GM23338 (cell line): ENCODE data around the gene SMYD3. TPM values are rescaled to one million over a fixed set of nuclear protein-coding genes. Genes with fewer than 3 reads are reported as not detected.

ENCODE experiments used
- ATAC-seq: fragments of 200-7000 bp; cut with Tn5 transposase; 3 replicates; pipeline ENCODE4 v1.9.1; 2020
- DNase-seq: peaks from one replicate; pipeline ENCODE4 v3.0.0-alpha.2; 2015; ENCODE audit warnings: low spot score
- H2AFZ ChIP-seq: fragments of 200-600 bp; sonication (generic); 2 replicates; pipeline ENCODE4 v1.8.0; 2016; ENCODE audit warnings: antibody characterized with exemption, mild to moderate bottlenecking, moderate library complexity
- H3F3A ChIP-seq: fragments of 200-600 bp; sonication (generic); replicated peaks from 2 replicates; pipeline ENCODE4 v1.8.0; 2017; ENCODE audit warnings: antibody characterized with exemption, mixed run types, low read depth
- H3K27ac ChIP-seq: fragments of 200-600 bp; sonication (generic); 2 replicates; pipeline ENCODE4 v1.6.1; 2016; ENCODE audit warnings: low read depth
- H3K27me3 ChIP-seq: fragments of 200-600 bp; sonication (generic); 2 replicates; pipeline ENCODE4 v1.8.0; 2016; ENCODE audit warnings: mild to moderate bottlenecking, mixed run types, moderate library complexity; ENCODE audit not compliant: insufficient read depth
- H3K36me3 ChIP-seq: fragments of 200-600 bp; sonication (generic); 2 replicates; pipeline ENCODE4 v1.8.0; 2016; ENCODE audit warnings: mild to moderate bottlenecking; ENCODE audit not compliant: insufficient read depth
- H3K4me1 ChIP-seq: fragments of 200-600 bp; sonication (generic); 2 replicates; pipeline ENCODE4 v1.8.0; 2016; ENCODE audit warnings: mild to moderate bottlenecking, moderate library complexity; ENCODE audit not compliant: insufficient read depth
- H3K4me2 ChIP-seq: fragments of 200-600 bp; sonication (generic); 2 replicates; pipeline ENCODE4 v1.7.1; 2017; ENCODE audit warnings: mixed run types
- H3K4me3 ChIP-seq: fragments of 200-600 bp; sonication (generic); 2 replicates; pipeline ENCODE4 v1.6.1; 2016; ENCODE audit warnings: mixed run types
- H3K79me2 ChIP-seq: fragments of 200-600 bp; sonication (generic); replicated peaks from 2 replicates; pipeline ENCODE4 v1.8.0; 2017; ENCODE audit warnings: mild to moderate bottlenecking; ENCODE audit not compliant: insufficient read depth
- H3K9me2 ChIP-seq: fragments of 200-600 bp; sonication (generic); 2 replicates; pipeline ENCODE4 v1.8.0; 2017; ENCODE audit not compliant: insufficient read depth
- H4K20me1 ChIP-seq: fragments of 200-600 bp; sonication (generic); replicated peaks from 2 replicates; pipeline ENCODE4 v1.8.0; 2017; ENCODE audit warnings: mild to moderate bottlenecking; ENCODE audit not compliant: insufficient read depth
- H3K27ac Mint-ChIP-seq: 2 replicates; pipeline ENCODE4 v1.8.0; 2020; ENCODE audit warnings: inconsistent platforms, mild to moderate bottlenecking, moderate library complexity, mixed read lengths
- H3K27me3 Mint-ChIP-seq: 3 replicates; pipeline ENCODE4 v1.8.0; 2022; ENCODE audit warnings: low read depth, mild to moderate bottlenecking, moderate library complexity, mixed read lengths, inconsistent platforms; ENCODE audit not compliant: insufficient read depth, poor library complexity
- H3K36me3 Mint-ChIP-seq: 3 replicates; pipeline ENCODE4 v1.8.0; 2021; ENCODE audit warnings: low read depth, mild to moderate bottlenecking, inconsistent platforms, moderate library complexity, mixed read lengths
- H3K4me1 Mint-ChIP-seq: 3 replicates; pipeline ENCODE4 v1.8.0; 2020; ENCODE audit warnings: mild to moderate bottlenecking, inconsistent platforms, mixed read lengths
- H3K4me3 Mint-ChIP-seq: 3 replicates; pipeline ENCODE4 v1.8.0; 2021; ENCODE audit warnings: moderate library complexity, mild to moderate bottlenecking, inconsistent platforms, mixed read lengths
- H3K9me3 Mint-ChIP-seq: 3 replicates; pipeline ENCODE4 v1.8.0; 2020; ENCODE audit warnings: moderate library complexity, mild to moderate bottlenecking, inconsistent platforms, mixed read lengths
- EZH2phosphoT487 ChIP-seq: fragments of 200-600 bp; sonication (generic); IDR thresholded peaks from one replicate; pipeline ENCODE4 v1.8.1; 2018; ENCODE audit warnings: antibody characterized with exemption; ENCODE audit not compliant: unreplicated experiment
- JUNB ChIP-seq: IDR thresholded peaks from one replicate; pipeline ENCODE4 v1.6.1; 2016; ENCODE audit warnings: antibody characterized with exemption; ENCODE audit not compliant: unreplicated experiment
- NANOG ChIP-seq: IDR thresholded peaks from 2 replicates; pipeline ENCODE4 v1.6.1; 2016; ENCODE audit warnings: antibody characterized with exemption, borderline replicate concordance
- POLR2AphosphoS5 ChIP-seq: IDR thresholded peaks from 2 replicates; pipeline ENCODE4 v1.6.1; 2016; ENCODE audit warnings: antibody characterized with exemption, low read depth
- ZNF114 ChIP-seq: fragments of 250-450 bp; sonication (Bioruptor Pico); IDR thresholded peaks from 2 replicates; pipeline ENCODE4 v1.5.0; 2020; ENCODE audit warnings: mild to moderate bottlenecking, moderate library complexity
- ZNF331 ChIP-seq: fragments of 250-450 bp; sonication (Bioruptor Pico); IDR thresholded peaks from 2 replicates; pipeline ENCODE4 v1.5.0; 2020; ENCODE audit warnings: low read depth, mild to moderate bottlenecking, moderate library complexity
- polyA plus RNA-seq: library from polyadenylated mRNA; unstranded; fragments of >200 nt; fragmentation: Nextera tagmentation; extraction: Ambion mirVana; gene quantifications from 2 replicates; pipeline ENCODE4 v1.2.1, GENCODE V29; 2016
- total RNA-seq: library from RNA; depleted of rRNA; stranded (reverse); fragments of >200 nt; shearing (Covaris generic); gene quantifications from 2 replicates; pipeline ENCODE4 v1.2.3, GENCODE V29; 2014
- TF ChIP-seq, protein P1 (sequence below), 2 experiments: fragments of 200-600 bp in 1 of 2; sonication (generic) in 1 of 2; conservative IDR thresholded peaks; 2 replicates each; pipeline versions ENCODE4 v1.5.1 to v1.6.1; 2016 to 2017; ENCODE audit warnings: antibody characterized with exemption in 2 of 2, low read depth in 2 of 2, mild to moderate bottlenecking in 2 of 2, moderate library complexity in 1 of 2
- TF ChIP-seq, protein P2 (sequence below): IDR thresholded peaks from one replicate; pipeline ENCODE4 v1.6.1; 2018; ENCODE audit warnings: antibody characterized with exemption; ENCODE audit not compliant: unreplicated experiment
- TF ChIP-seq, protein P3 (sequence below): IDR thresholded peaks from 2 replicates; pipeline ENCODE4 v1.6.1; 2016; ENCODE audit warnings: antibody characterized with exemption

SMYD3 gene
- total and polyA plus RNA-seq, 2 experiments from 2014 or later, result 31.8 to 34.4 TPM

DNA sequence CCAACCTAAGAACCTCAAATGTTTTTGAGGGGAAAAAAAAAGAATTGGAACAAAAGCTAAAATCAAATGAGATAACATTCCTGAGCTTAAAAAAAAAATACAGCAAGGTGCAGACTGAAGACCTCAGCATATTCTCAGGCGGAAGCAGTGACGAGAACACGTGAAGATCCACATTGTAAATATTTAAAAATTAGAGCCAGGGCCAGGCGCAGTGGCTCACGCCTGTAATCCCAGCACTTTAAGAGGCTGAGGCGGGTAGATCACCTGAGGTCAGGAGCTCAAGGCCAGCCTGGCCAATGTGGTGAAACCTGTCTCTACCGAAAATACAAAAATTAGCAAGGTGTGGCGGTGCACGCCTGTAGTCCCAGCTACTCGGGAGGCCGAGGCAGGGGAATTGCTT lies 43.3 kb upstream of the SMYD3 start (continued):
- TF ChIP-seq POLR2AphosphoS5 (no peak), NANOG (no peak), ZNF114 (CRISPR knock-in tag) (no peak), EZH2phosphoT487 (no peak), JUNB (no peak)
- TF ChIP-seq, protein P1, sequence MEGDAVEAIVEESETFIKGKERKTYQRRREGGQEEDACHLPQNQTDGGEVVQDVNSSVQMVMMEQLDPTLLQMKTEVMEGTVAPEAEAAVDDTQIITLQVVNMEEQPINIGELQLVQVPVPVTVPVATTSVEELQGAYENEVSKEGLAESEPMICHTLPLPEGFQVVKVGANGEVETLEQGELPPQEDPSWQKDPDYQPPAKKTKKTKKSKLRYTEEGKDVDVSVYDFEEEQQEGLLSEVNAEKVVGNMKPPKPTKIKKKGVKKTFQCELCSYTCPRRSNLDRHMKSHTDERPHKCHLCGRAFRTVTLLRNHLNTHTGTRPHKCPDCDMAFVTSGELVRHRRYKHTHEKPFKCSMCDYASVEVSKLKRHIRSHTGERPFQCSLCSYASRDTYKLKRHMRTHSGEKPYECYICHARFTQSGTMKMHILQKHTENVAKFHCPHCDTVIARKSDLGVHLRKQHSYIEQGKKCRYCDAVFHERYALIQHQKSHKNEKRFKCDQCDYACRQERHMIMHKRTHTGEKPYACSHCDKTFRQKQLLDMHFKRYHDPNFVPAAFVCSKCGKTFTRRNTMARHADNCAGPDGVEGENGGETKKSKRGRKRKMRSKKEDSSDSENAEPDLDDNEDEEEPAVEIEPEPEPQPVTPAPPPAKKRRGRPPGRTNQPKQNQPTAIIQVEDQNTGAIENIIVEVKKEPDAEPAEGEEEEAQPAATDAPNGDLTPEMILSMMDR (conservative IDR thresholded peaks at IDR 0.05; ENCODE audit: low read depth in 2 of 2), result no peak
- TF ChIP-seq, protein P2, sequence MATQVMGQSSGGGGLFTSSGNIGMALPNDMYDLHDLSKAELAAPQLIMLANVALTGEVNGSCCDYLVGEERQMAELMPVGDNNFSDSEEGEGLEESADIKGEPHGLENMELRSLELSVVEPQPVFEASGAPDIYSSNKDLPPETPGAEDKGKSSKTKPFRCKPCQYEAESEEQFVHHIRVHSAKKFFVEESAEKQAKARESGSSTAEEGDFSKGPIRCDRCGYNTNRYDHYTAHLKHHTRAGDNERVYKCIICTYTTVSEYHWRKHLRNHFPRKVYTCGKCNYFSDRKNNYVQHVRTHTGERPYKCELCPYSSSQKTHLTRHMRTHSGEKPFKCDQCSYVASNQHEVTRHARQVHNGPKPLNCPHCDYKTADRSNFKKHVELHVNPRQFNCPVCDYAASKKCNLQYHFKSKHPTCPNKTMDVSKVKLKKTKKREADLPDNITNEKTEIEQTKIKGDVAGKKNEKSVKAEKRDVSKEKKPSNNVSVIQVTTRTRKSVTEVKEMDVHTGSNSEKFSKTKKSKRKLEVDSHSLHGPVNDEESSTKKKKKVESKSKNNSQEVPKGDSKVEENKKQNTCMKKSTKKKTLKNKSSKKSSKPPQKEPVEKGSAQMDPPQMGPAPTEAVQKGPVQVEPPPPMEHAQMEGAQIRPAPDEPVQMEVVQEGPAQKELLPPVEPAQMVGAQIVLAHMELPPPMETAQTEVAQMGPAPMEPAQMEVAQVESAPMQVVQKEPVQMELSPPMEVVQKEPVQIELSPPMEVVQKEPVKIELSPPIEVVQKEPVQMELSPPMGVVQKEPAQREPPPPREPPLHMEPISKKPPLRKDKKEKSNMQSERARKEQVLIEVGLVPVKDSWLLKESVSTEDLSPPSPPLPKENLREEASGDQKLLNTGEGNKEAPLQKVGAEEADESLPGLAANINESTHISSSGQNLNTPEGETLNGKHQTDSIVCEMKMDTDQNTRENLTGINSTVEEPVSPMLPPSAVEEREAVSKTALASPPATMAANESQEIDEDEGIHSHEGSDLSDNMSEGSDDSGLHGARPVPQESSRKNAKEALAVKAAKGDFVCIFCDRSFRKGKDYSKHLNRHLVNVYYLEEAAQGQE, result no peak
- TF ChIP-seq, protein P3, sequence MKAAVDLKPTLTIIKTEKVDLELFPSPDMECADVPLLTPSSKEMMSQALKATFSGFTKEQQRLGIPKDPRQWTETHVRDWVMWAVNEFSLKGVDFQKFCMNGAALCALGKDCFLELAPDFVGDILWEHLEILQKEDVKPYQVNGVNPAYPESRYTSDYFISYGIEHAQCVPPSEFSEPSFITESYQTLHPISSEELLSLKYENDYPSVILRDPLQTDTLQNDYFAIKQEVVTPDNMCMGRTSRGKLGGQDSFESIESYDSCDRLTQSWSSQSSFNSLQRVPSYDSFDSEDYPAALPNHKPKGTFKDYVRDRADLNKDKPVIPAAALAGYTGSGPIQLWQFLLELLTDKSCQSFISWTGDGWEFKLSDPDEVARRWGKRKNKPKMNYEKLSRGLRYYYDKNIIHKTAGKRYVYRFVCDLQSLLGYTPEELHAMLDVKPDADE, result no peak

DNA sequence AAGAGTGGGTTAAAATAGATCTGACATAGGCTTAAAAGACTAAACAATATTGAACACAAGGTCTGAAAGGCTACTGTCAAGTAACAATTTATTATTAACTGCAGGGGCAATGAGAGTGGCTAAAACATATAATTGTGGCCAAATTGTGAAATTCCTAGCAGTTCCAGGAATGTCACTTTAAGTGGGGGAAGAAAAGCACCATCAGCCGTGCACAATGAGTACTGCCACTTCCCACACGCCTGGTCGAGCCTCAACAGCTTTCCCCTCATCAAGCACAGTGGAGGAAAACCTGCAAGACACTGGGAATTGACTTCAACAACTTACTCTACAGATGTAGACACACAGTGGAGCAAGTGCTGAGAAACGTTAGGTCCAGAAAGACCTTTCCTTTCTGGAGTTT lies 42.6 kb upstream of the SMYD3 start:
- ATAC-seq, result no peak

More for the DNA sequence above, 42.6 kb upstream of the SMYD3 start:
- no peaks in the 10 kb centered on the region for H3K9me3 Mint-ChIP-seq
- H3K9me2 ChIP-seq, result no peaks in the 10 kb centered on the region
- no peak for DNase-seq
- no peaks in the 10 kb centered on the region for H3K27me3 Mint-ChIP-seq
- no peak overlapping the region for H3K27ac ChIP-seq
- H4K20me1 ChIP-seq, result peaks cover 6% of the 10 kb centered on the region
- TF ChIP-seq, protein P2, result no peak
- TF ChIP-seq, protein P1 (conservative IDR thresholded peaks at IDR 0.05; ENCODE audit: low read depth in 2 of 2), result no peak
- TF ChIP-seq ZNF331 (CRISPR knock-in tag) (no peak), NANOG (no peak), POLR2AphosphoS5 (no peak)
- no peak overlapping the region for H3K4me2 ChIP-seq
- H3K36me3 ChIP-seq, result peaks cover 35% of the 10 kb centered on the region
- no peaks in the 10 kb centered on the region for H3K27me3 ChIP-seq
- H3K4me1 ChIP-seq, result no peaks in the 10 kb centered on the region
- no peak overlapping the region for H3K4me3 Mint-ChIP-seq
- no peak overlapping the region for H3K4me3 ChIP-seq
- H3F3A ChIP-seq, result no peaks in the 10 kb centered on the region
- H3K4me1 Mint-ChIP-seq, result no peaks in the 10 kb centered on the region
- H3K27ac Mint-ChIP-seq, result no peak overlapping the region
- no peak overlapping the region for H2AFZ ChIP-seq
- H3K36me3 Mint-ChIP-seq, result peaks cover 42% of the 10 kb centered on the region
- peaks cover 27% of the 10 kb centered on the region for H3K79me2 ChIP-seq
